Activated T-cell treated with anti-CD3 and anti-CD28 coated beads for 48 hours (primary cell): Measurements from ENCODE around the gene LAMA3.

Experiments
- DNase-seq: peaks from one replicate; pipeline ENCODE4 v3.0.0-alpha.2; 2020; ENCODE audit warnings: low read depth

Gene LAMA3

DNA sequence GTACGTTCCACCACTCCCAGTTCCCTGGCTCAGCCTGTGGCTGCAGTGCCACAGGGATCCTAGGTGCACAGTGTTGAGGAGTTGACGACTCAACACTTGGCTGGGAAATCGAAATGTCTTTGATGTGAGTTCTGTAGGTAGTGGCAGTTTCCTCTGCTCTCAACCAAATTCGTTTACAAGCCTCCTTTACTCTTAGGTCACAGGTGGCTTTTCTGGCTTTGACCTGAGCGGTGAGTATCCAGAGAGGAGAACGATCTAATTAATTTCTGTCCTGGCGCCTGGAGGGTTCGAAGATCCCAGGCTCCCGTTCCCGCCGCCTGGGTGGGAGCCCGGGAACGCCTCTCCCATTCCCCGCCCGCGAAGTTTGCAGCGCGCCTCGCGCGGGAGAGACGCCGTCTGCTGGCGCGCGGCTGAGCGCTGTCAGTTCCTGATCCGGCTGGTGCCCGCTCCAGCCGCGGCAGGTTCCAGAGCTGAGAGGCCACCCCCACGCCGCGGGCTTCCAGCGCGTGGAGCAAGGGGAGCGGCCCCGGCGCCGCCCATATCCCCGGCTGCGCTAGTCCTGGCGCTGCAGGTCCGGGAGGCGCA lies at the start of gene LAMA3:
TSS of gene LAMA3 (plus strand) at position 423 of the 585 bp plus-strand sequence. CDS start 231 bp downstream, outside the sequence.
- no peak for DNase-seq

GRCh38 chr18:23640052-23640451 lies 49.2 kb upstream of the LAMA3 start:
- no peak for DNase-seq

GRCh38 chr18:23641143-23641720 lies 48.0 kb upstream of the LAMA3 start:
- no peak for DNase-seq

DNA sequence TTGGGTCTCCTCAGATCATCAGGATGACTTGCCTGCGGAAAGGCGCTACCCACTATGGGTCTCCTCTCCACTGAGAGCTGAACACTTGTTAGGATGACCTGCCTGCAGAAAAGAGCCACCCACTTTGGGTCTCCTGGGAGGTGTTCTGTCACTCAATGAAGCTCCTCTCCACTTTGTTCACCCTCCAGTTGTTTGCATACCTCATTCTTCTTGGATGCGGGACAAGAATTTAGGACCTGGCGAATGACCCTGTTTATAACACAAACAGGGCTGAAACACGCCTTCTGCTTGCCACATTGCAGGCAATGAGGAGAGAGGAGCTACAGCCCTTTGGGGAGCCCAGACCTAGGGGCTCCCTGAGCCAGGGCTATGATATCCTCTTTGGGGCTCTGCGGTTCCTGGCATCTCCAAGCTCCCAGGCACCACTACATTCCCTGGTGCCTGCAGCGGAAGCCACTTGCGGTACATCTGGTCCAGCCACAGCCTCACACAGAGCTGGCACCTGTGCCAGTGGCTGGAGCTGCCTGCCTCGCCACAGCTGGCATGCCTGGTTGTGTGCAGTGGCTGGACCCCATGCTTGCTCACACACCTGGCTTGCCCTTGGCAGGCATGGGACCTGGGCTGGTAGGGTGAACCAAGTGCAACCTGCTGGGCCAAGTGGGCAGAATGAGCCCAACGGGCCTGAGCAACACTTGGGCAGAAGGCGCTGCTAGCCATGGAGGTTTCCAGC lies 47.2 kb upstream of the LAMA3 start:
- no peak for DNase-seq

DNA sequence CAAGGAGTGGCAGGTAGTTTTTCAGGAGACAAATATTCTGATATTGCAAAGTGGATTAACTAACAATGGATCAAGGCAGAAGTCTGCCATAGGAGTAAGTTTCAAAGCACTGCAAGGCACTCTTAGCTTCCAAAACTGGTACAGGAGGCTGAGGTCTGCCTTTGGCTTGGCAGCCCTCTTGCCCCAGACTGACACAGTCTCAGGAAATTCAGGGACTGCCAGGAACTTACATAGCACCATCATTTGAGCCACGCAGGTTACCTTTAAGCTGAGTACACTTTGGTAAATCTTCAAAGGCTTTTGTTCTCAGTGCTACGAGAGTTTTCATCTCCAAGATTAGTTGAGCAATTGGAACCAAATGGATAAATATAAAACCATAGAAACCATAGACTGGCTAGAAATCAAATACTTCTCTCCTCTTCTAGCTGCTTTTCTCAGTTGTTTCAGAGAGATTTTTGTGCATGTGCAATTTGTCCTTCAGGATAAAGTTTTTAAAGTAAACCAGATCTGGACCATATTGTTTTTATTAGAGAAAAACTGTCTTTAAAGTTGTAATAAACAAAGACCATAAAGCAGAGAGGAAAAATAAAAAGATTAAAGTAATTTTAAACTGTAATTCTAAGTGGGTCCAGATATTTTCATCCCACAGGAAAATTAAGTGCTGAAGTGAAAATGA lies 45.3 kb upstream of the LAMA3 start:
- no peak for DNase-seq

DNA sequence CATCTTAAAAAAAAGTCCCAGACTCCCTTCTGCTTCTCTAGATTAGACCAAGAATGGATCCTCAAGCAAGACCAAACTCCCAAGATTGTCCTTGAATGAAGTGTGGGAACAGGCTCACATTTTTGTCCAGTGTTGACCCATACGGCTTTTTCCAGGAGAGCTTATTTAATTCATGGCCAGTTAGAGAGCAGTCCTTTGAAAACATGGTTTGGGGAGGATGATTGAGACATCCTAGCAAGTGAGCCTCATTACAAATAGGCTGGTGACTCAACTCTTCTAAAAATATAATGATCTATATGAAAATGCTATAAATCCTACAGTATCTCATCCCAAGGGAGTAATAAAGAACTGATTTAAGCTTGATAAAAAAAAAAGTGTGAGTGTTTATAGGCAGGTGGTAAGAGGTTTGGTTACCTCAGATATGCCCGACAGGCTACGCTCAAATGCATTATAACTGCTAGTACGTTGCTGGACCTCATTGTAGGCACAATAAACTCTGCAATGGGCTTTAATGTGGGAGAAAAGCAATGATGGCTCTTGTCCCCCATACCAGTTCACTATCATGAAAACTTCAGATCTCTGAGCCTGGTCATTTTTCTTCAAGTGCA lies 43.6 kb upstream of the LAMA3 start:
- DNase-seq: no peak

- DNase-seq: no peak
Observed at GRCh38 chr18:23646282-23646681, 43.0 kb upstream of the LAMA3 start.

DNA sequence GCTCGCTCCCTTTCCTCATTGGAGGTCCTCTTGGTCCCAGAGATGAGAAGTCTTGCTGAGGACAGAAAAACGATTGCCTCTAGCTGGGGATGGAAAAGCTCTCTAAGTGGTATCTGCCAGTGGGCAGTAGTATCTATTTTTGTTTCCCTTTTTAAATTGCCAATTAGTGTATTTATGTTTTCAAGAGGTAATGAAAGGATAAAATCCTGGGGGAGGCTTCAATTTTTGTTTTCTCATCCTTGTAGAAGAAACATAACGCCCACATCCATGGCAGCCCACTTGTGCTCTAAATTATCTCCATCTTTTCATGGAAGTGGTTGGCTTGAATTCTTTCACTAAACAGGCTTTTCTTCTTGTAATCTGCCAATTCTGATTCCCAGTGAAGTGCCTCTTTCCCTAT lies 40.8 kb upstream of the LAMA3 start:
- DNase-seq: no peak

- DNase-seq: no peak
Observed at GRCh38 chr18:23648940-23649607, 40.2 kb upstream of the LAMA3 start.

- DNase-seq: no peak
Observed at GRCh38 chr18:23650968-23651927, 38.0 kb upstream of the LAMA3 start.

DNA sequence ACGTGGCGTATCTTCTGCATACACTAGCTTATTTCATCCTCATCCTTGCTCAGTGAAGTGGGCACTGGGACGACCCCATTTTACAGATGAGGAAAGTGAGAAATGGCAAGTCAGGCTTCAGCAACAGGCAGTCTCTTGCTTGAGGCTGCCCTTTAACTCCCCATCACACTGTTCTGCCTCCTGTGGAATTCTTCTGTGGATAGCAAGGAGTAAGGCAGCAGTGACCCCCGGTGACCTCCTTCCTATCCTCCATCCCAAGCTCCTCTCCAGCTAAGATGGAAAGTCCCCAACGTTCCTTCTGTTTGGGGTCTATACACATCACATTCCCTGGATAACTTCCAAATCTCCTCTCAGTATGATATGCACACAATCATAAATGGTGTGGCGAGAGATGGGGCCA lies 37.0 kb upstream of the LAMA3 start:
- no peak for DNase-seq

GRCh38 chr18:23658285-23658684 lies 31.0 kb upstream of the LAMA3 start:
- no peak for DNase-seq

- no peak for DNase-seq
Observed at GRCh38 chr18:23661735-23662308, 27.4 kb upstream of the LAMA3 start.

DNA sequence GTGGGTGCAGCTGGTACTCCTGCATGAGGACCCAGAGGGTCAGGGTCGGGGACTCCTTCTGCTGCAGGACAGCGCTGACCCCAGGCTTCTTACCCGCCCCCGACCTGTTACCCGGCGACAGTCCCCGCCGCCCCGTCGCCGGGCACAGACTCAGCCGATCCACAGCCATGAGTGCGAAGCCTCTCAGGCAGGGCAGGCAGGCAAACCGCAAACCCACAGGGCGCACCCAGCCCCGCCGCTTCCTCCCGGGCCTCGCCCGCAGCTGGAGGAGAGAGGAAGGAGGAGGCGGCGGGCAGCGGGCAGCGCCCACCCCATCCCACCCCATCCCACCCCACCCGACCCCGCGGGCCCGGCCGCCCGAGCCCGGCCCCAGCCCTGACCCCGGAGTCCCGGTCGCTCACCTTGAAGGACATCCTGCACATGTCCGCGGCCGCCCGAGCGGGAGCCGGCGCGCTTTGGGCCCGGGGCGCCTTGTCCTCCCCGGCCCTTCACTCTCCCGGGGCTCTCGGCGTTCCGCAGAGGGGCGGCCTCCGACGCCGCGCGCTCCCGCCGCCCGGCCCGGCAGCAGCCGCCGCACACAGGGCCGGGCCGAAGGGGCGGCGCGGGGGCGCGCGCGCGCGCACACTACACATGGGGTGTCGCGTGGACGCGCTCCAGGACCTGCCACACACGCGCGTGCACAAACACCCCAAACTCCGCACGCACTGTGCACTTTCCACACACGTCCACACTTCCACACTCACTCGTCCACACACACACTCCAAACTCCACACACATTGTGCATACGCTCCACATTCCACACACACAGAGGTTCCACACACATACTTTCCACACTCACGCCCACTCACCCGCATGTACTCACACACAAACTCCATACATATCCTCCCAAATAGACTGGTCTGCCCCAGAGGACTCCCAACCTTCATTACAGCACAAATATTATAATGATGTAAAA lies 26.7 kb upstream of the LAMA3 start, which contains the start of gene ANKRD29:
TSS of gene ANKRD29 (minus strand) at position 603 of the 955 bp plus-strand sequence. CDS start at position 422, 181 bp downstream.
- peak; percentile 40 for DNase-seq

DNA sequence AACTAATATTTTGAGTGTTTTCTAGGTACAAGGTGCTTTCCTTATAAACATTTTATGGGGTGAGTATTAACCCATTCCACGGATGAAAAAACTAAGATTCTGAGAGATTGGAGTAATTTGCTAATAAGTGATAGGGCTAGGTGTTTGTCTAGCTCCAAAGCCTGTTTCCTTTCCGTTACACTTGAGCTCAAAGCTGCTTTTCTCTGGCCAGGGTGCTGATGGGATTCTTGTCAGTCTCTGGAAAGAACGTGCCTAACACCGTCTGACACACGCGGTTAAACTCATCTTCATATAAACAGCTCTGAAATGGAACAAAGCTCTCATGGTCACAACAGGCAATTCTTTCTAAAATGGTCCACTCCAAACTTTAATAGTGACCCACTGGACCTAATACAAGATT lies 24.6 kb upstream of the LAMA3 start:
- no peak for DNase-seq

DNA sequence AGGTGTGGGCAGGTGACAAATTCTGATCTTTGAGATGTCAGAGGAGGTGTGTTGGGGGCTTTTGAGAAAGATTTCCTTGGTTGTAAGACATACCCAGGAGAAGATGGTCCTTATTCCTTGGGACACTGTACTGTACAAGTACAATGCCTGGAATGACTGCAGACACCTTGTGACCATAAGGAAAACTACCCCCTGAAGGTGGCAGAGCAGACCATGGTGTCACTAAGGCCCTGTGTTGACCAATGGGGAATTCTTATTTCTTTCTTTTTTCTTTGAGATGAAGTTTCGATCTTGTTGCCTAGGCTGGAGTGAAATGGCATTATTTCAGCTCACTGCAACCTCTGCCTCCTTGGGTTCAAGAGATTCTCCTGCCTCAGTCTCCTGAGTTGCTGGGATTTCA lies 22.1 kb upstream of the LAMA3 start:
- no peak for DNase-seq

DNA sequence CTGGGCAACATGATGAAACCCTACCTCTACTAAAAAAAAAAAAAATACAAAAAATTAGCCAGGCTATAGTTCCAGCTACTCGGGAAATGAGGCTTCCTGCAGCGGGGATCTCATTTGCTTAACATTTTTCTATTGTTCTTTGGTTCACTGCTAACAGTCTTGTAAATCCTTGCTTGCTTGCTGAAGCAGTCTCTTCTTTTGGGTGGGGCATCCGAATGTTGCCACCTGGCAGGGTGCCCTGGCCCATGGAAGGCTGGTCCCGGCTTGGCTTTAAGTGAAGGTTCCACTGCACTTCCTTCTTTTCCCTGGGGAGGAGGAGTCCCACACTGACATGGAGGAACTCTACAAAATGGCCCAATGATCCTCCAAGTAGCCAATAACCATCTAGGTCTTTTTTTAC lies 20.5 kb upstream of the LAMA3 start:
- DNase-seq: no peak

GRCh38 chr18:23669202-23669766 lies 20.0 kb upstream of the LAMA3 start:
- no peak for DNase-seq
